Effector memory CD8-positive, alpha-beta T cell (primary cell): ENCODE measurements around the gene SLFN5.
A peak's percentile ranks its signal among the peaks of the same experiment; 100 is the strongest.
"Not testable (repeated sequence)": the region's sequence is repeated elsewhere in the genome, so short reads cannot be mapped to it uniquely, and the experiment has no call there.

Experiments used
- ATAC-seq: fragments of 150-1000 bp; cut with Tn5 transposase; replicated peaks from 2 replicates; pipeline ENCODE4 v1.10.0; 2021; ENCODE audit warnings: mild to moderate bottlenecking, moderate library complexity
- DNase-seq, 3 experiments: peaks; one replicate each; pipeline ENCODE4 v3.0.0; 2021
- H3K27ac Mint-ChIP-seq, 2 donors: one replicate each; pipeline ENCODE4 v1.8.0; 2022; ENCODE audit warnings: mild to moderate bottlenecking in 2 of 2, mixed read lengths in 2 of 2, moderate library complexity in 2 of 2
- H3K27me3 Mint-ChIP-seq, 2 donors: one replicate each; pipeline ENCODE4 v1.8.0; 2022; ENCODE audit warnings: mixed read lengths in 2 of 2
- H3K36me3 Mint-ChIP-seq: one replicate; pipeline ENCODE4 v1.8.0; 2022; ENCODE audit warnings: mild to moderate bottlenecking, moderate library complexity, mixed read lengths; ENCODE audit not compliant: insufficient read depth
- H3K4me1 Mint-ChIP-seq, 2 donors: one replicate each; pipeline ENCODE4 v1.8.0; 2022; ENCODE audit warnings: low read depth in 2 of 2, mixed read lengths in 2 of 2
- H3K4me3 Mint-ChIP-seq, 2 donors: one replicate each; pipeline ENCODE4 v1.8.0; 2022; ENCODE audit warnings: mild to moderate bottlenecking in 2 of 2, mixed read lengths in 2 of 2, moderate library complexity in 2 of 2
- H3K9me3 Mint-ChIP-seq, 2 donors: one replicate each; pipeline ENCODE4 v1.8.0; 2022; ENCODE audit warnings: mixed read lengths in 2 of 2

Gene SLFN5

GRCh38 chr17:35284955-35285354, 42.1 kb downstream of the SLFN5 start:
- no peak overlapping the region for H3K4me3 Mint-ChIP-seq
- no peaks in the 10 kb centered on the region for H3K27me3 Mint-ChIP-seq
- peaks cover 5 to 27% of the 10 kb centered on the region in 2 donors for H3K4me1 Mint-ChIP-seq
- H3K36me3 Mint-ChIP-seq, result peaks cover 3% of the 10 kb centered on the region
- H3K27ac Mint-ChIP-seq, result no peak overlapping the region
- no peak for ATAC-seq
- peaks cover 0 to 2% of the 10 kb centered on the region in 2 donors for H3K9me3 Mint-ChIP-seq
- DNase-seq, result no peak

- no peak for DNase-seq
- peak; percentile 37 for ATAC-seq
- Mint-ChIP-seq H3K9me3 (peaks cover 0 to 2% of the 10 kb centered on the region in 2 donors), H3K27ac (peak overlapping the region; percentile 26 to 75), H3K4me1 (peaks cover 5 to 30% of the 10 kb centered on the region in 2 donors), H3K36me3 (peaks cover 3% of the 10 kb centered on the region), H3K27me3 (no peaks in the 10 kb centered on the region), H3K4me3 (no peak overlapping the region)
These were observed 43.4 kb downstream of the SLFN5 start for GRCh38 chr17:35286120-35286781.

GRCh38 chr17:35287286-35287811, 44.5 kb downstream of the SLFN5 start:
- DNase-seq, result no peak
- no peak for ATAC-seq
- H3K27ac Mint-ChIP-seq, result peak overlapping the region in 1 of 2 donors; percentile 49
- peaks cover 3% of the 10 kb centered on the region for H3K36me3 Mint-ChIP-seq
- H3K9me3 Mint-ChIP-seq, result peaks cover 0 to 2% of the 10 kb centered on the region in 2 donors
- H3K4me1 Mint-ChIP-seq, result peaks cover 5 to 30% of the 10 kb centered on the region in 2 donors
- no peak overlapping the region for H3K4me3 Mint-ChIP-seq
- H3K27me3 Mint-ChIP-seq, result no peaks in the 10 kb centered on the region

GRCh38 chr17:35289222-35289621, 46.4 kb downstream of the SLFN5 start:
- Mint-ChIP-seq H3K9me3 (peaks cover 0 to 2% of the 10 kb centered on the region in 2 donors), H3K27me3 (no peaks in the 10 kb centered on the region), H3K36me3 (no peaks in the 10 kb centered on the region), H3K4me3 (peak overlapping the region; percentile 56 to 81), H3K4me1 (peaks cover 5 to 30% of the 10 kb centered on the region in 2 donors), H3K27ac (peak overlapping the region; percentile 71 to 98)
- peak; percentile 40 for ATAC-seq
- no peak for DNase-seq

- H3K36me3 Mint-ChIP-seq, result no peaks in the 10 kb centered on the region
- H3K9me3 Mint-ChIP-seq, result peaks cover 0 to 2% of the 10 kb centered on the region in 2 donors
- no peaks in the 10 kb centered on the region for H3K27me3 Mint-ChIP-seq
- no peak overlapping the region for H3K4me3 Mint-ChIP-seq
- peaks cover 5 to 25% of the 10 kb centered on the region in 2 donors for H3K4me1 Mint-ChIP-seq
- DNase-seq, result no peak
- no peak for ATAC-seq
- no peak overlapping the region for H3K27ac Mint-ChIP-seq
These were observed 48.9 kb downstream of the SLFN5 start for GRCh38 chr17:35291802-35292201.

- Mint-ChIP-seq H3K27ac (no peak overlapping the region), H3K27me3 (peaks cover 0 to 8% of the 10 kb centered on the region in 2 donors), H3K4me3 (no peak overlapping the region), H3K36me3 (no peaks in the 10 kb centered on the region), H3K4me1 (peaks cover 6 to 18% of the 10 kb centered on the region in 2 donors), H3K9me3 (peaks cover 0 to 1% of the 10 kb centered on the region in 2 donors)
- ATAC-seq (no peak), DNase-seq (no peak)
These were observed 50.4 kb downstream of the SLFN5 start for GRCh38 chr17:35293151-35293847.

GRCh38 chr17:35294756-35295155, 51.9 kb downstream of the SLFN5 start:
- Mint-ChIP-seq H3K36me3 (no peaks in the 10 kb centered on the region), H3K27me3 (peaks cover 0 to 21% of the 10 kb centered on the region in 2 donors), H3K4me1 (peaks cover 2 to 5% of the 10 kb centered on the region in 2 donors), H3K4me3 (no peak overlapping the region), H3K9me3 (no peaks in the 10 kb centered on the region), H3K27ac (no peak overlapping the region)
- no peak for ATAC-seq
- no peak for DNase-seq

- Mint-ChIP-seq H3K36me3 (no peaks in the 10 kb centered on the region), H3K9me3 (no peaks in the 10 kb centered on the region), H3K27me3 (peaks cover 0 to 21% of the 10 kb centered on the region in 2 donors), H3K4me3 (no peak overlapping the region), H3K27ac (no peak overlapping the region), H3K4me1 (peaks cover 0 to 2% of the 10 kb centered on the region in 2 donors)
- DNase-seq (no peak), ATAC-seq (no peak)
These were observed 52.8 kb downstream of the SLFN5 start for GRCh38 chr17:35295686-35296085.

- Mint-ChIP-seq H3K4me1 (peaks cover 0 to 2% of the 10 kb centered on the region in 2 donors), H3K4me3 (no peak overlapping the region), H3K36me3 (no peaks in the 10 kb centered on the region), H3K27me3 (peaks cover 0 to 21% of the 10 kb centered on the region in 2 donors), H3K9me3 (peaks cover 0 to 7% of the 10 kb centered on the region in 2 donors), H3K27ac (no peak overlapping the region)
- ATAC-seq (no peak), DNase-seq (no peak)
These were observed 54.8 kb downstream of the SLFN5 start for GRCh38 chr17:35297666-35298065.

GRCh38 chr17:35298639-35299038, 55.8 kb downstream of the SLFN5 start:
- no peaks in the 10 kb centered on the region for H3K36me3 Mint-ChIP-seq
- no peak overlapping the region for H3K27ac Mint-ChIP-seq
- peaks cover 2 to 8% of the 10 kb centered on the region in 2 donors for H3K9me3 Mint-ChIP-seq
- H3K27me3 Mint-ChIP-seq, result peaks cover 0 to 21% of the 10 kb centered on the region in 2 donors
- H3K4me1 Mint-ChIP-seq, result peaks cover 0 to 2% of the 10 kb centered on the region in 2 donors
- no peak overlapping the region for H3K4me3 Mint-ChIP-seq
- DNase-seq (no peak), ATAC-seq (no peak)

GRCh38 chr17:35299135-35299534, 56.3 kb downstream of the SLFN5 start:
- DNase-seq (no peak), ATAC-seq (no peak)
- Mint-ChIP-seq H3K9me3 (peaks cover 5 to 8% of the 10 kb centered on the region in 2 donors), H3K27me3 (peaks cover 0 to 21% of the 10 kb centered on the region in 2 donors), H3K4me3 (no peak overlapping the region), H3K36me3 (no peaks in the 10 kb centered on the region), H3K4me1 (peaks cover 0 to 2% of the 10 kb centered on the region in 2 donors), H3K27ac (no peak overlapping the region)

- H3K9me3 Mint-ChIP-seq, H3K27ac Mint-ChIP-seq, ATAC-seq, H3K27me3 Mint-ChIP-seq, DNase-seq, H3K4me3 Mint-ChIP-seq: not testable (repeated sequence)
- H3K36me3 Mint-ChIP-seq, result peaks cover 11% of the 10 kb centered on the region
- peaks cover 23 to 25% of the 10 kb centered on the region in 2 donors for H3K4me1 Mint-ChIP-seq
These were observed 66.5 kb downstream of the SLFN5 start for GRCh38 chr17:35309345-35309744.

GRCh38 chr17:35312346-35312745, 69.5 kb downstream of the SLFN5 start:
- Mint-ChIP-seq H3K27ac (peak overlapping the region; percentile 99), H3K9me3 (no peaks in the 10 kb centered on the region), H3K4me3 (peak overlapping the region; percentile 99 to 100)

More at GRCh38 chr17:35312346-35312745, 69.5 kb downstream of the SLFN5 start:
- H3K4me1 Mint-ChIP-seq, result peaks cover 37 to 44% of the 10 kb centered on the region in 2 donors
- H3K27me3 Mint-ChIP-seq, result no peaks in the 10 kb centered on the region
- ATAC-seq, result no peak
- peaks cover 14% of the 10 kb centered on the region for H3K36me3 Mint-ChIP-seq
- DNase-seq, result no peak
